GM12878 (cell line): ENCODE data around the gene NFYA. TPM values are rescaled to one million over a fixed set of nuclear protein-coding genes. Genes with fewer than 3 reads are reported as not detected.

Experiments used
- ATAC-seq: fragments of 200-7000 bp; cut with Tn5 transposase; 3 replicates; pipeline ENCODE4 v1.9.1; 2020; ENCODE audit warnings: mild to moderate bottlenecking, moderate library complexity
- BruUV-seq: library from RNA; stranded (reverse); fragments of 400-500 nt; replicated peaks from 2 replicates; lab custom pipeline; 2021; lab: Mats Ljungman, UMichigan
- CTCF ChIA-PET: fragments of 300-600 bp; sonication (Branson Sonifier 250); formaldehyde crosslinking; extraction: SDS; loops from one replicate; lab custom pipeline; 2021; ENCODE audit warnings: inconsistent platforms; lab: Yijun Ruan, JAX
- POLR2A ChIA-PET: fragments of 350-600 bp; formaldehyde crosslinking; extraction: SDS; loops from one replicate; lab custom pipeline; 2021; ENCODE audit warnings: inconsistent platforms; lab: Charles Lee
- RAD21 ChIA-PET: fragments of 300-600 bp; sonication (Branson Sonifier 250); formaldehyde crosslinking; loops from one replicate; lab custom pipeline; 2023; ENCODE audit warnings: antibody characterized with exemption; ENCODE audit not compliant: unreplicated experiment; lab: Charles Lee
- SMC1A ChIA-PET: fragments of 300-600 bp; sonication (Branson Sonifier 250); formaldehyde crosslinking; loops from one replicate; lab custom pipeline; 2023; ENCODE audit not compliant: unreplicated experiment, uncharacterized antibody; lab: Charles Lee
- DNase-seq: peaks from one replicate; pipeline ENCODE4 v3.0.0-alpha.2; 2011; ENCODE audit warnings: low read depth, low spot score
- FAIRE-seq: peaks from 3 replicates; lab custom pipeline; 2011; peaks lifted over from hg19 to GRCh38; lab: Jason Lieb, UNC
- H2AFZ ChIP-seq: 2 replicates; pipeline ENCODE4 v1.6.0; 2011; ENCODE audit warnings: low read depth, low read length, control low read depth; ENCODE audit not compliant: control insufficient read depth
- H3K27ac ChIP-seq: 2 replicates; pipeline ENCODE4 v1.5.1; 2011; ENCODE audit warnings: control low read depth; ENCODE audit not compliant: control insufficient read depth, insufficient read depth
- H3K27me3 ChIP-seq, 2 experiments: replicated peaks in 1 of 2; 2 replicates each; pipeline versions ENCODE4 v1.6.0 to v1.6.1; 2011; ENCODE audit warnings: low read length in 1 of 2; ENCODE audit not compliant: control insufficient read depth in 2 of 2, insufficient read depth in 2 of 2
- H3K36me3 ChIP-seq, 2 experiments: 2 replicates each; pipeline ENCODE4 v1.5.1; 2011; ENCODE audit warnings: low read length in 1 of 2; ENCODE audit not compliant: control insufficient read depth in 2 of 2, insufficient read depth in 2 of 2
- H3K4me1 ChIP-seq: 2 replicates; pipeline ENCODE4 v1.6.1; 2011; ENCODE audit warnings: mild to moderate bottlenecking, low read length, moderate library complexity, mixed read lengths; ENCODE audit not compliant: control insufficient read depth, insufficient read depth
- H3K4me2 ChIP-seq: 2 replicates; pipeline ENCODE4 v1.6.0; 2011; ENCODE audit warnings: control low read depth; ENCODE audit not compliant: control insufficient read depth, insufficient read depth
- H3K4me3 ChIP-seq: fragments of 200-600 bp; sonication (generic); 2 replicates; pipeline ENCODE4 v1.5.1; 2016
- H3K79me2 ChIP-seq: 2 replicates; pipeline ENCODE4 v1.6.0; 2011; ENCODE audit warnings: low read length; ENCODE audit not compliant: control insufficient read depth, insufficient read depth
- H3K9ac ChIP-seq: 2 replicates; pipeline ENCODE4 v1.8.0; 2011; ENCODE audit warnings: low read length, control low read depth, mixed read lengths; ENCODE audit not compliant: control insufficient read depth, insufficient read depth
- H3K9me3 ChIP-seq: replicated peaks from 3 replicates; pipeline ENCODE4 v1.5.1; 2011; ENCODE audit warnings: mild to moderate bottlenecking, low read length; ENCODE audit not compliant: control insufficient read depth, insufficient read depth
- H4K20me1 ChIP-seq: 2 replicates; pipeline ENCODE4 v1.6.0; 2011; ENCODE audit not compliant: control insufficient read depth, insufficient read depth
- HDGF ChIP-seq: fragments of 450-650 bp; IDR thresholded peaks from 2 replicates; pipeline ENCODE4 v1.6.1; 2016; ENCODE audit warnings: antibody characterized with exemption
- SPI1 ChIP-seq: IDR thresholded peaks from 2 replicates; pipeline ENCODE4 v1.6.1; 2011; ENCODE audit warnings: low read depth, mild to moderate bottlenecking, low read length, moderate library complexity, borderline replicate concordance; ENCODE audit not compliant: insufficient read depth
- YY1 ChIP-seq: IDR thresholded peaks from 2 replicates; pipeline ENCODE4 v1.6.1; 2011; ENCODE audit warnings: low read depth, mild to moderate bottlenecking, low read length
- WGBS: methylation state at CpG from one replicate; pipeline ENCODE4 v1.1.6; 2016; ENCODE audit warnings: low lambda C conversion rate; ENCODE audit not compliant: insufficient replicate concordance, insufficient coverage; ENCODE audit errors: missing lambda C conversion rate; 5-methylcytosine and 5-hydroxymethylcytosine counted together
- in situ Hi-C: fragments of 300-500 bp; cut with MboI; formaldehyde crosslinking; loops from 9 replicates; pipeline ENCODE4 v1.14.3; 2018; ENCODE audit warnings: mixed read lengths
- intact Hi-C: fragments of 100-400 bp; cut with micrococcal nuclease; formaldehyde crosslinking; loops from one replicate; pipeline ENCODE4 v1.14.2; 2022; ENCODE audit not compliant: unreplicated experiment
- polyA plus RNA-seq, 11 experiments: library from polyadenylated mRNA; depleted of rRNA in 4 of 11; unstranded in 6 of 11; stranded (reverse) in 5 of 11; fragments of >200 nt; fragmentation: Nextera tagmentation in 4 of 11; fragmentation: Illumina TruSeq in 1 of 11; extraction: Ambion mirVana in 4 of 11; extraction: Trizol in 1 of 11; gene quantifications; 1 replicate in 1 of 11; 2 replicates in 10 of 11; pipeline versions ENCODE4 v1.2.1 to v1.2.3, GENCODE V29; 2011 to 2016; ENCODE audit warnings: inconsistent platforms in 2 of 11, missing spikeins in 2 of 11, low read depth in 1 of 11
- total RNA-seq, 4 experiments: library from RNA; depleted of rRNA in 3 of 4; stranded (reverse); fragments of >200 nt in 3 of 4; fragmentation: Illumina TruSeq in 1 of 4; extraction: Trizol in 1 of 4; gene quantifications; 2 replicates each; pipeline versions ENCODE4 v1.2.1 to v1.2.3, GENCODE V29; 2013 to 2021
- TF ChIP-seq, protein P1 (sequence below): fragments of 450-650 bp; IDR thresholded peaks from 2 replicates; pipeline ENCODE4 v1.6.1; 2018; ENCODE audit warnings: mild to moderate bottlenecking, low read depth, moderate library complexity; ENCODE audit not compliant: partially characterized antibody

Gene NFYA
- total and polyA plus RNA-seq, 10 of the 15 experiments (the other 5 are each of a cell fraction or from before 2014, with no cell fraction given), result 6.4 to 36.5 (median 19.1) TPM

DNA sequence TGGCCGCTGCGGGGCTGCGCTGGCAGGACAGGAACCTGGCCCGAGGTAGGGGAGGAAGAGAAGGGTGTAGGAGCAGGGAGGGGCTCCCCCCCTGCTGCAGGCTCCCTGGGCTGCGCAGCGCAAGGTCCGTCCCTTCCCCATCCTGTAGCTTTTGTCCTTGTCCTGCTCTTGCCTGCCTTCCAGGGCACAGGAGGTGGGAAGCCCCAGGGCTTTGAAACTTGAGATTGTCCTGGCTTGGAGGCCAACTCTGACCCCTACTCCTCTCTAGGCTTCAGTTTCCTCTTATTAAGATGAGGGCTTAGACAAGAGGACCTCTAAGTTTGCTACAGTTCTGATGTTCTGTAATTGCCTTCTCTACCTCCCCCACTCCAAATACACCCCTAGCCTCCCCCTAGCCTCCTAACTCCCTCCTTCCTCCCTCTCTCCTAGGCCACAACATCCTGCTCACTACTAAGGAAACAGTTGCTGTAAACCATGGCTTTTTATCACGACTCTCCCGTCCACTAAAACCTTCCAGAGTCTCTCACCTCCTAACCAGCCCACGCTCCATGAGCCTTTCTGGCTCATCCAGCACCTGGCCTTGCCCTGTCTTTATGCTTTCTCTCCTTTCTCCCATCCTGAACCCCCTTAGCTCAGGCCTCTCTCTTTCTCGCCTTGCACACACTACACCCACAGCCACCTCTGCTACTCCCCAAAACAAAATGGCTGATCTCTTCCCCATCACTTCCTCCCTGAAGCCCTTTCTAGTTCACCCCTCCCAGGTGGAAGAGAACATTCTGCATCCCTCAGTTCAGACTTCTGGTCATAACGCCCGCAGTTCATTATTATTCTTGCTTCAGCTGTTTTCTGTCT, 44.0 kb upstream of the NFYA start:
- 31% methylated on average over 11 of the region's 13 CpGs for WGBS
- H3K4me2 ChIP-seq, result peak overlapping the region; percentile 94
- no peaks in the 10 kb centered on the region; the same call in 1 of the 2 replicates for H4K20me1 ChIP-seq
- ChIA-PET CTCF (interaction anchor here (0.9 to 5.2 kb wide), 21 partner anchors 8 to 1666 kb away, joined by 3 to 57 read pairs (median 8); partner anchors contain the start of gene UNC5CL), SMC1A (interaction anchor here (0.9 to 3.8 kb wide), 9 partner anchors 8 to 46 kb away, joined by 3 to 13 read pairs (median 6); partner anchors contain the start of gene UNC5CL), POLR2A (interaction anchor here (1.1 kb wide), 1 partner anchor 42 kb away, joined by 5 read pairs; no protein-coding TSS in a partner anchor), RAD21 (interaction anchor here (0.7 to 1.3 kb wide), 6 partner anchors 9 to 183 kb away, joined by 3 to 6 read pairs (median 4); partner anchors contain the start of gene TREML2)
- DNase-seq, result no peak
- peak overlapping the region; percentile 64; the same call in 1 of the 2 replicates for H3K9ac ChIP-seq
- in situ Hi-C loops, result no loop called here
- no TSS peak for BruUV-seq
- no peaks in the 10 kb centered on the region for H3K9me3 ChIP-seq
- FAIRE-seq, result no peak
- peak; percentile 73 for ATAC-seq
- peak overlapping the region; percentile 29; the same call in 1 of the 2 replicates for H3K27ac ChIP-seq
- H3K79me2 ChIP-seq, result no peaks in the 10 kb centered on the region
- H3K36me3 ChIP-seq, result no peaks in the 10 kb centered on the region
- intact Hi-C loops, result loop anchor here (1.0 kb wide), 1 partner anchor 22 kb away; no protein-coding TSS in a partner anchor
- H3K4me1 ChIP-seq, result peaks cover 8% of the 10 kb centered on the region
- H3K4me3 ChIP-seq, result 0 out of 2 replicates have a peak overlapping the region, but pooled peaks have one; percentile 38
- H3K27me3 ChIP-seq, result no peaks in the 10 kb centered on the region
- TF ChIP-seq, protein P1, sequence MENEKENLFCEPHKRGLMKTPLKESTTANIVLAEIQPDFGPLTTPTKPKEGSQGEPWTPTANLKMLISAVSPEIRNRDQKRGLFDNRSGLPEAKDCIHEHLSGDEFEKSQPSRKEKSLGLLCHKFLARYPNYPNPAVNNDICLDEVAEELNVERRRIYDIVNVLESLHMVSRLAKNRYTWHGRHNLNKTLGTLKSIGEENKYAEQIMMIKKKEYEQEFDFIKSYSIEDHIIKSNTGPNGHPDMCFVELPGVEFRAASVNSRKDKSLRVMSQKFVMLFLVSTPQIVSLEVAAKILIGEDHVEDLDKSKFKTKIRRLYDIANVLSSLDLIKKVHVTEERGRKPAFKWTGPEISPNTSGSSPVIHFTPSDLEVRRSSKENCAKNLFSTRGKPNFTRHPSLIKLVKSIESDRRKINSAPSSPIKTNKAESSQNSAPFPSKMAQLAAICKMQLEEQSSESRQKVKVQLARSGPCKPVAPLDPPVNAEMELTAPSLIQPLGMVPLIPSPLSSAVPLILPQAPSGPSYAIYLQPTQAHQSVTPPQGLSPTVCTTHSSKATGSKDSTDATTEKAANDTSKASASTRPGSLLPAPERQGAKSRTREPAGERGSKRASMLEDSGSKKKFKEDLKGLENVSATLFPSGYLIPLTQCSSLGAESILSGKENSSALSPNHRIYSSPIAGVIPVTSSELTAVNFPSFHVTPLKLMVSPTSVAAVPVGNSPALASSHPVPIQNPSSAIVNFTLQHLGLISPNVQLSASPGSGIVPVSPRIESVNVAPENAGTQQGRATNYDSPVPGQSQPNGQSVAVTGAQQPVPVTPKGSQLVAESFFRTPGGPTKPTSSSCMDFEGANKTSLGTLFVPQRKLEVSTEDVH, result no peak
- 0 out of 2 replicates have a peak, but pooled peaks have one; percentile 50 for TF ChIP-seq YY1
- TF ChIP-seq SPI1, result 0 out of 2 replicates have a peak, but pooled peaks have one; percentile 29
- 0 out of 2 replicates have a peak, but pooled peaks have one; percentile 28 for TF ChIP-seq HDGF
- H2AFZ ChIP-seq, result peak overlapping the region; percentile 91
